ENCODE data around the gene MYOM1.

DNA sequence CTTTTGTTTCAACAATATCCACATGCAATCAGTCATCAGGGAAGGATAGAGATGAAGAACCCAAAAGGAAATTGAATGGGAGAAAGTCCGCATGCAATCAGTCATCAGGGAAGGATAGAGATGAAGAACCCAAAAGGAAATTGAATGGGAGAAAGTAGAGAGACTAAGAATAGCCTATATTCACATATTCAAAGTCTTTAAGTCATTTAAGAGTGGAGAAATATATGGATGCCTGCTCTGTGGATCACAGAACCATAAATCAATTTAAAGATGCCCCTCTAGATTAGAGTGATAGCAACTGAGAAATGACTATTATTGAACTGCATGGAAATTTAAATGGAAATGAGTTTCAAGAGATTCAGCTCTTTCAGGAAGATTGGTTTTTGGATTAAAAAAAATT is 116.8 kb downstream of the MYOM1 start:
- TF ChIP-seq, protein P1, sequence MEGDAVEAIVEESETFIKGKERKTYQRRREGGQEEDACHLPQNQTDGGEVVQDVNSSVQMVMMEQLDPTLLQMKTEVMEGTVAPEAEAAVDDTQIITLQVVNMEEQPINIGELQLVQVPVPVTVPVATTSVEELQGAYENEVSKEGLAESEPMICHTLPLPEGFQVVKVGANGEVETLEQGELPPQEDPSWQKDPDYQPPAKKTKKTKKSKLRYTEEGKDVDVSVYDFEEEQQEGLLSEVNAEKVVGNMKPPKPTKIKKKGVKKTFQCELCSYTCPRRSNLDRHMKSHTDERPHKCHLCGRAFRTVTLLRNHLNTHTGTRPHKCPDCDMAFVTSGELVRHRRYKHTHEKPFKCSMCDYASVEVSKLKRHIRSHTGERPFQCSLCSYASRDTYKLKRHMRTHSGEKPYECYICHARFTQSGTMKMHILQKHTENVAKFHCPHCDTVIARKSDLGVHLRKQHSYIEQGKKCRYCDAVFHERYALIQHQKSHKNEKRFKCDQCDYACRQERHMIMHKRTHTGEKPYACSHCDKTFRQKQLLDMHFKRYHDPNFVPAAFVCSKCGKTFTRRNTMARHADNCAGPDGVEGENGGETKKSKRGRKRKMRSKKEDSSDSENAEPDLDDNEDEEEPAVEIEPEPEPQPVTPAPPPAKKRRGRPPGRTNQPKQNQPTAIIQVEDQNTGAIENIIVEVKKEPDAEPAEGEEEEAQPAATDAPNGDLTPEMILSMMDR (conservative IDR thresholded peaks at IDR 0.05; ENCODE audit: low read depth, low read length), result no peak
- no peak for TF ChIP-seq EZH2 (IDR thresholded peaks at IDR 0.05; ENCODE audit: borderline replicate concordance, low read depth, low read length, poor library complexity, severe bottlenecking)
